K562 (cell line): ENCODE data around the gene MDK. TPM values are rescaled to one million over a fixed set of nuclear protein-coding genes. Genes with fewer than 3 reads are reported as not detected.

Experiments used
- ATAC-seq: fragments of 200-7000 bp; cut with Tn5 transposase; 3 replicates; pipeline ENCODE4 v1.9.1; 2020; ENCODE audit warnings: moderate library complexity
- BruUV-seq: library from RNA; stranded (reverse); fragments of 400-500 nt; replicated peaks from 2 replicates; lab custom pipeline; 2021; lab: Mats Ljungman, UMichigan
- CTCF ChIA-PET: fragments of 300-600 bp; formaldehyde crosslinking; extraction: SDS; loops from one replicate; lab custom pipeline; 2021; ENCODE audit warnings: low intra/inter-chr PET ratio; lab: Yijun Ruan, JAX
- POLR2A ChIA-PET: fragments of 300-600, 350-650 bp; sonication (Branson Sonifier 250); formaldehyde crosslinking; extraction: SDS; loops from one replicate; lab custom pipeline; 2021; ENCODE audit warnings: antibody characterized with exemption, inconsistent platforms; lab: Yijun Ruan, JAX
- DNase-seq, 4 experiments: peaks; one replicate each; pipeline versions ENCODE4 v3.0.0 to v3.0.0-alpha.2; 2011 to 2018; ENCODE audit warnings: low spot score in 3 of 4, mixed read lengths in 3 of 4; ENCODE audit errors: extremely low read depth in 1 of 4
- FAIRE-seq: peaks from 2 replicates; lab custom pipeline; 2011; peaks lifted over from hg19 to GRCh38; lab: Jason Lieb, UNC
- H2AFZ ChIP-seq: 2 replicates; pipeline ENCODE4 v1.6.0; 2011; ENCODE audit warnings: low read depth, low read length, control low read depth, inconsistent platforms
- H3K27ac ChIP-seq: fragments of 200-600 bp; 3 replicates; pipeline ENCODE4 v1.8.0; 2011; ENCODE audit warnings: low read depth, mild to moderate bottlenecking, control low read depth, inconsistent platforms, low read length, moderate library complexity, mixed read lengths; ENCODE audit errors: extremely low read depth
- H3K27me3 ChIP-seq, 2 experiments: fragments of 300-600 bp in 1 of 2; 2 replicates in 1 of 2; 3 replicates in 1 of 2; pipeline versions ENCODE4 v1.6.0 to v1.8.0; 2011; ENCODE audit warnings: inconsistent platforms in 2 of 2, low read length in 2 of 2, mild to moderate bottlenecking in 1 of 2, mixed read lengths in 1 of 2, moderate library complexity in 1 of 2; ENCODE audit not compliant: control insufficient read depth in 2 of 2, insufficient read depth in 2 of 2
- H3K36me3 ChIP-seq: fragments of 300-600 bp; 3 replicates; pipeline ENCODE4 v1.8.0; 2011; ENCODE audit warnings: mild to moderate bottlenecking, low read length, inconsistent platforms; ENCODE audit not compliant: control insufficient read depth, insufficient read depth
- H3K4me1 ChIP-seq, 2 experiments: fragments of 200-600 bp in 1 of 2; replicated peaks in 1 of 2; 2 replicates in 1 of 2; 3 replicates in 1 of 2; pipeline versions ENCODE4 v1.5.1 to v1.8.0; 2011; ENCODE audit warnings: inconsistent platforms in 2 of 2, low read length in 2 of 2, mild to moderate bottlenecking in 1 of 2, mixed read lengths in 1 of 2, moderate library complexity in 1 of 2; ENCODE audit not compliant: control insufficient read depth in 2 of 2, insufficient read depth in 2 of 2
- H3K4me2 ChIP-seq: 2 replicates; pipeline ENCODE4 v1.6.1; 2011; ENCODE audit warnings: low read length, control low read depth, inconsistent platforms, mixed read lengths; ENCODE audit not compliant: insufficient read depth
- H3K4me3 ChIP-seq: fragments of 200-600 bp; sonication (generic), shearing (Covaris generic); 2 replicates; pipeline ENCODE4 v1.5.1; 2016; ENCODE audit warnings: control low read depth, inconsistent platforms
- H3K79me2 ChIP-seq: fragments of 200-600 bp; 3 replicates; pipeline ENCODE4 v1.8.0; 2011; ENCODE audit warnings: low read length, inconsistent platforms; ENCODE audit not compliant: control insufficient read depth, insufficient read depth
- H3K9ac ChIP-seq, 2 experiments: 2 replicates each; pipeline versions ENCODE4 v1.6.0 to v1.6.1; 2011; ENCODE audit warnings: low read depth in 2 of 2, low read length in 2 of 2, control low read depth in 1 of 2, inconsistent platforms in 1 of 2, mild to moderate bottlenecking in 1 of 2, mixed read lengths in 1 of 2; ENCODE audit not compliant: insufficient read depth in 1 of 2
- H3K9me1 ChIP-seq: one replicate; pipeline ENCODE4 v1.6.0; 2011; ENCODE audit warnings: inconsistent platforms, mild to moderate bottlenecking, low read length, moderate library complexity; ENCODE audit not compliant: control insufficient read depth, insufficient read depth
- H3K9me3 ChIP-seq: replicated peaks from 2 replicates; pipeline ENCODE4 v1.5.1; 2011; ENCODE audit warnings: low read depth, low read length, inconsistent platforms; ENCODE audit not compliant: control insufficient read depth, insufficient read depth
- H4K20me1 ChIP-seq: replicated peaks from 2 replicates; pipeline ENCODE4 v1.6.1; 2011; ENCODE audit warnings: low read length, inconsistent platforms, mixed read lengths; ENCODE audit not compliant: control insufficient read depth, insufficient read depth
- ATF6 ChIP-seq: sonication (generic); formaldehyde crosslinking; IDR thresholded peaks from 2 replicates; pipeline ENCODE4 v1.4.0; 2020; ENCODE audit warnings: mild to moderate bottlenecking, missing genetic modification reagents
- BCL6 ChIP-seq: fragments of 250-450 bp; sonication (Bioruptor Pico); IDR thresholded peaks from 2 replicates; pipeline ENCODE4 v1.4.0; 2020
- CBX2 ChIP-seq: fragments of 200-600 bp; sonication (generic); IDR thresholded peaks from one replicate; pipeline ENCODE4 v1.6.1; 2012; ENCODE audit warnings: mild to moderate bottlenecking, low read length, inconsistent platforms; ENCODE audit not compliant: insufficient read depth, poor library complexity, severe bottlenecking
- E2F8 ChIP-seq: fragments of 450-650 bp; IDR thresholded peaks from 2 replicates; pipeline ENCODE4 v1.7.1; 2018; ENCODE audit warnings: mild to moderate bottlenecking, low read depth; ENCODE audit not compliant: partially characterized antibody
- KDM2B ChIP-seq: fragments of 250-450 bp; sonication (Bioruptor Pico); IDR thresholded peaks from 2 replicates; pipeline ENCODE4 v1.8.0; 2021; ENCODE audit warnings: mild to moderate bottlenecking, moderate library complexity
- PHB2 ChIP-seq: fragments of 450-650 bp; IDR thresholded peaks from 2 replicates; pipeline ENCODE4 v1.6.1; 2017; ENCODE audit warnings: low read depth
- PPARD ChIP-seq: fragments of 250-450 bp; sonication (Bioruptor Pico); IDR thresholded peaks from 2 replicates; pipeline ENCODE4 v1.8.0; 2022; ENCODE audit warnings: inconsistent platforms, mild to moderate bottlenecking, moderate library complexity
- SETDB1 ChIP-seq: IDR thresholded peaks from one replicate; pipeline ENCODE4 v1.6.1; 2012; ENCODE audit warnings: low read length, control low read depth, inconsistent platforms
- ZNF583 ChIP-seq: fragments of 250-450 bp; sonication (Bioruptor Pico); IDR thresholded peaks from 2 replicates; pipeline ENCODE4 v1.4.0; 2020
- ZNF655 ChIP-seq: fragments of 250-450 bp; sonication (Bioruptor Pico); IDR thresholded peaks from 2 replicates; pipeline ENCODE4 v1.5.0; 2021
- ZNF766 ChIP-seq: fragments of 200-800 bp; sonication (Bioruptor generic); conservative IDR thresholded peaks from 2 replicates; pipeline ENCODE4 v1.6.1; 2016; ENCODE audit warnings: missing genetic modification characterization, missing compliant biosample characterization
- ZNF79 ChIP-seq: fragments of 250-450 bp; sonication (Bioruptor Pico); IDR thresholded peaks from 2 replicates; pipeline ENCODE4 v1.4.0; 2020; ENCODE audit warnings: low read depth, mild to moderate bottlenecking, moderate library complexity
- WGBS: fragments of 100-300 bp; shearing (Covaris generic); methylation state at CpG from one replicate; pipeline ENCODE4 v1.1.6; 2016; ENCODE audit warnings: low coverage, mixed read lengths; ENCODE audit not compliant: insufficient coverage; ENCODE audit errors: missing lambda C conversion rate; 5-methylcytosine and 5-hydroxymethylcytosine counted together
- in situ Hi-C: fragments of 300-500 bp; cut with MboI; formaldehyde crosslinking; loops from 4 replicates; pipeline ENCODE4 v1.15.0; 2018; ENCODE audit warnings: inconsistent platforms, mixed read lengths
- intact Hi-C: fragments of 100-400 bp; cut with micrococcal nuclease; formaldehyde crosslinking; loops from 2 replicates; pipeline ENCODE4 v1.14.2; 2022
- polyA plus RNA-seq, 8 experiments: library from polyadenylated mRNA; depleted of rRNA in 4 of 8; stranded (reverse) in 5 of 8; unstranded in 3 of 8; fragments of >200 nt; fragmentation: Nextera tagmentation in 2 of 8; fragmentation: Illumina TruSeq in 1 of 8; extraction: Ambion mirVana in 2 of 8; extraction: Trizol in 1 of 8; gene quantifications; 2 replicates each; pipeline versions ENCODE4 v1.2.1 to v1.2.3, GENCODE V29; 2011 to 2014; ENCODE audit warnings: inconsistent platforms in 1 of 8, missing spikeins in 1 of 8
- total RNA-seq, 7 experiments: library from RNA; depleted of rRNA in 6 of 7; stranded (reverse); fragments of >200 nt in 6 of 7; fragmentation: Illumina TruSeq in 2 of 7; extraction: Trizol in 2 of 7; gene quantifications; 2 replicates each; pipeline versions ENCODE4 v1.2.1 to v1.2.3, GENCODE V29; 2011 to 2021; ENCODE audit warnings: low replicate concordance in 1 of 7

Gene MDK
- total and polyA plus RNA-seq, 9 of the 15 experiments (the other 6 are each of a cell fraction or from before 2014, with no cell fraction given), result 20.7 to 700 (median 350) TPM

GRCh38 chr11:46337626-46338345, 43.7 kb upstream of the MDK start (continued):
- TF ChIP-seq BCL6 (CRISPR knock-in tag), result no peak

GRCh38 chr11:46338636-46338987, 42.9 kb upstream of the MDK start:
- Histone ChIP-seq H3K9ac (peak overlapping the region in 1 of 2 experiments; percentile 81; a peak in 1 of 4 replicates), H2AFZ (no peak overlapping the region), H4K20me1 (no peaks in the 10 kb centered on the region), H3K36me3 (no peaks in the 10 kb centered on the region), H3K4me3 (no peak overlapping the region), H3K27me3 (peaks cover 8 to 35% of the 10 kb centered on the region in 2 experiments; a peak in 4 of 5 replicates), H3K4me1 (peaks cover 16 to 26% of the 10 kb centered on the region in 2 experiments), H3K27ac (no peak overlapping the region), H3K9me1 (no peaks in the 10 kb centered on the region), H3K4me2 (peak overlapping the region; percentile 28; the same call in 1 of the 2 replicates), H3K9me3 (no peaks in the 10 kb centered on the region), H3K79me2 (no peaks in the 10 kb centered on the region)
- intact Hi-C loops, result no loop called here
- CTCF ChIA-PET, result no interaction called here
- no peak for TF ChIP-seq ZNF766 (CRISPR knock-in tag)
- no peak for TF ChIP-seq PHB2
- no peak for TF ChIP-seq ATF6 (CRISPR knock-in tag)
- no peak for TF ChIP-seq CBX2
- no peak for TF ChIP-seq SETDB1
- TF ChIP-seq PPARD (CRISPR knock-in tag), result no peak
- TF ChIP-seq ZNF79 (CRISPR knock-in tag), result no peak
- no peak for TF ChIP-seq ZNF583 (CRISPR knock-in tag)
- no peak for TF ChIP-seq KDM2B (CRISPR knock-in tag)
- TF ChIP-seq E2F8, result no peak
- TF ChIP-seq ZNF655 (CRISPR knock-in tag), result no peak
- ATAC-seq (no peak), DNase-seq (no peak), FAIRE-seq (no peak)
- 19% methylated on average over 9 of the region's 9 CpGs for WGBS
- BruUV-seq, result no TSS peak
- in situ Hi-C loops, result no loop called here
- POLR2A ChIA-PET, result interaction anchor here (1.1 kb wide), 1 partner anchor 10 kb away, joined by 3 read pairs; no protein-coding TSS in a partner anchor
